ENCODE data around the gene ARHGAP15.
"Not testable (repeated sequence)": the region's sequence is repeated elsewhere in the genome, so short reads cannot be mapped to it uniquely, and the experiment has no call there.

Gene ARHGAP15

GRCh38 chr2:143529118-143529720, 400.0 kb downstream of the ARHGAP15 start:
- TF ChIP-seq CTCF (conservative IDR thresholded peaks at IDR 0.05; ENCODE audit: low read depth, low read length), result no peak
- DNase-seq (ENCODE audit: low read depth), result no peak
- no peak overlapping the region for H3K4me3 ChIP-seq (ENCODE audit: low read depth, low read length)

- DNase-seq (ENCODE audit: low read depth), result peak; percentile 43
- TF ChIP-seq CTCF (conservative IDR thresholded peaks at IDR 0.05; ENCODE audit: low read depth, low read length), result no peak
- no peak overlapping the region for H3K4me3 ChIP-seq (ENCODE audit: low read depth, low read length)
Measured at GRCh38 chr2:143530758-143531157, 401.5 kb downstream of the ARHGAP15 start.

GRCh38 chr2:143532061-143532460, 402.8 kb downstream of the ARHGAP15 start:
- H3K4me3 ChIP-seq (ENCODE audit: low read depth, low read length), result no peak overlapping the region
- no peak for DNase-seq (ENCODE audit: low read depth)

GRCh38 chr2:143533846-143534245, 404.6 kb downstream of the ARHGAP15 start:
- H3K4me3 ChIP-seq (ENCODE audit: low read depth, low read length), result no peak overlapping the region
- no peak for DNase-seq (ENCODE audit: low read depth)
- no peak for TF ChIP-seq CTCF (conservative IDR thresholded peaks at IDR 0.05; ENCODE audit: low read depth, low read length)

More at GRCh38 chr2:143532061-143532460, 402.8 kb downstream of the ARHGAP15 start:
- no peak for TF ChIP-seq CTCF (conservative IDR thresholded peaks at IDR 0.05; ENCODE audit: low read depth, low read length)

- no peak for DNase-seq (ENCODE audit: low read depth)
- H3K4me3 ChIP-seq (ENCODE audit: low read depth, low read length), result no peak overlapping the region
- TF ChIP-seq CTCF (conservative IDR thresholded peaks at IDR 0.05; ENCODE audit: low read depth, low read length), result no peak
Measured at GRCh38 chr2:143535802-143536201, 406.6 kb downstream of the ARHGAP15 start.

GRCh38 chr2:143541899-143542298, 412.7 kb downstream of the ARHGAP15 start:
- DNase-seq (ENCODE audit: low read depth); H3K4me3 ChIP-seq (ENCODE audit: low read depth, low read length): not testable (repeated sequence)

- no peak overlapping the region for H3K4me3 ChIP-seq (ENCODE audit: low read depth, low read length)
- no peak for DNase-seq (ENCODE audit: low read depth)
- no peak for TF ChIP-seq CTCF (conservative IDR thresholded peaks at IDR 0.05; ENCODE audit: low read depth, low read length)
Measured at GRCh38 chr2:143545059-143545948, 416.1 kb downstream of the ARHGAP15 start.

Measured in choroid plexus epithelial cell (primary cell).